ENCODE results near the gene SDHA. TPM values are rescaled to one million over a fixed set of nuclear protein-coding genes. Genes with fewer than 3 reads are reported as not detected.

SDHA gene
- total RNA-seq, 1 experiment from 2014 or later, result 134 TPM

GRCh38 chr5:188488-189481 lies 29.3 kb upstream of the SDHA start:
- Histone ChIP-seq H3K9me3 (ENCODE audit: control insufficient read depth in 1 of 2, insufficient read depth in 1 of 2, low read depth in 1 of 2, low read length in 2 of 2) (no peaks in the 10 kb centered on the region), H3K27me3 (ENCODE audit: insufficient read depth, low read length) (no peaks in the 10 kb centered on the region), H3K27ac (ENCODE audit: low read depth, low read length) (no peak overlapping the region; the same call in 1 of the 2 replicates), H4K20me1 (ENCODE audit: insufficient read depth) (no peaks in the 10 kb centered on the region), H2AFZ (ENCODE audit: low read depth, low read length, poor library complexity, severe bottlenecking) (no peak overlapping the region), H3K9me2 (ENCODE audit: insufficient read depth) (no peaks in the 10 kb centered on the region), H3K36me3 (ENCODE audit: control insufficient read depth in 1 of 2, insufficient read depth in 2 of 2, low read length in 2 of 2) (no peaks in the 10 kb centered on the region), H3K4me1 (ENCODE audit: control insufficient read depth in 1 of 2, insufficient read depth in 2 of 2, low read length in 2 of 2) (peaks cover 5 to 10% of the 10 kb centered on the region in 2 experiments), H3K4me2 (ENCODE audit: low read length) (peak overlapping the region; percentile 52), H3K4me3 (replicated peaks in 1 of 2; ENCODE audit: low read depth in 1 of 2, low read length in 2 of 2) (no peak overlapping the region), H3K79me2 (ENCODE audit: insufficient read depth, low read length) (no peaks in the 10 kb centered on the region), H3K9ac (ENCODE audit: low read length) (no peak overlapping the region)
- BruUV-seq (replicated peaks), result no TSS peak
- DNase-seq (ENCODE audit: low read depth, low spot score) (peak; percentile 59), ATAC-seq (peak; percentile 98)
- intact Hi-C loops (cut with micrococcal nuclease), result no loop called here
- RAD21 ChIA-PET (ENCODE audit: low non-redundant PET in 1 of 2, low total read pairs in 2 of 2, uncharacterized antibody in 2 of 2, unreplicated experiment in 2 of 2), result interaction anchor here (0.6 to 1.1 kb wide), 3 partner anchors 70 to 109 kb away, joined by 3 to 4 read pairs (median 3); partner anchors contain the start of gene PDCD6 (in 1 of the 2)
- POLR2A ChIA-PET, result interaction anchor here (0.7 to 1.1 kb wide), 2 partner anchors 29 to 142 kb away, joined by 3 read pairs; partner anchors contain the start of genes CCDC127 and SDHA
- TF ChIP-seq RAD21 (IDR thresholded peaks at IDR 0.05; ENCODE audit: low read depth) (peak; percentile 71), CTCF (IDR thresholded peaks at IDR 0.05 in 2 of 3, conservative IDR thresholded peaks at IDR 0.05 in 1 of 3; ENCODE audit: borderline replicate concordance in 1 of 3, insufficient read depth in 1 of 3, low read depth in 2 of 3, low read length in 2 of 3) (peak; percentile 68 to 95 (median 76)), ZNF274 (IDR thresholded peaks at IDR 0.05; ENCODE audit: low read depth, low read length) (no peak)
- CTCF ChIA-PET, result interaction anchor here (0.7 to 1.3 kb wide), 10 partner anchors 8 to 242 kb away, joined by 3 to 6 read pairs (median 4); partner anchors contain the start of genes CCDC127, PDCD6 and SDHA

GRCh38 chr5:189486-189885 lies 28.6 kb upstream of the SDHA start:
- intact Hi-C loops (cut with micrococcal nuclease), result no loop called here
- no TSS peak for BruUV-seq (replicated peaks)
- ChIA-PET CTCF (no interaction called here), POLR2A (no interaction called here), RAD21 (ENCODE audit: low non-redundant PET in 1 of 2, low total read pairs in 2 of 2, uncharacterized antibody in 2 of 2, unreplicated experiment in 2 of 2) (no interaction called here)
- H3K4me2 ChIP-seq (ENCODE audit: low read length), result no peak overlapping the region
- no peaks in the 10 kb centered on the region for H4K20me1 ChIP-seq (ENCODE audit: insufficient read depth)
- no peak overlapping the region for H3K9ac ChIP-seq (ENCODE audit: low read length)
- H3K27ac ChIP-seq (ENCODE audit: low read depth, low read length), result no peak overlapping the region; the same call in 1 of the 2 replicates
- ATAC-seq (no peak), DNase-seq (ENCODE audit: low read depth, low spot score) (no peak)
- H3K27me3 ChIP-seq (ENCODE audit: insufficient read depth, low read length), result no peaks in the 10 kb centered on the region
- H3K9me3 ChIP-seq (ENCODE audit: control insufficient read depth in 1 of 2, insufficient read depth in 1 of 2, low read depth in 1 of 2, low read length in 2 of 2), result no peaks in the 10 kb centered on the region
- H3K4me3 ChIP-seq (replicated peaks in 1 of 2; ENCODE audit: low read depth in 1 of 2, low read length in 2 of 2), result no peak overlapping the region
- no peaks in the 10 kb centered on the region for H3K36me3 ChIP-seq (ENCODE audit: control insufficient read depth in 1 of 2, insufficient read depth in 2 of 2, low read length in 2 of 2)
- H3K9me2 ChIP-seq (ENCODE audit: insufficient read depth), result no peaks in the 10 kb centered on the region
- no peak overlapping the region for H2AFZ ChIP-seq (ENCODE audit: low read depth, low read length, poor library complexity, severe bottlenecking)
- H3K4me1 ChIP-seq (ENCODE audit: control insufficient read depth in 1 of 2, insufficient read depth in 2 of 2, low read length in 2 of 2), result peaks cover 5 to 10% of the 10 kb centered on the region in 2 experiments
- H3K79me2 ChIP-seq (ENCODE audit: insufficient read depth, low read length), result no peaks in the 10 kb centered on the region
- TF ChIP-seq ZFX (IDR thresholded peaks at IDR 0.05), result no peak
- TF ChIP-seq EZH2 (IDR thresholded peaks at IDR 0.05), result no peak
- TF ChIP-seq ATF3 (IDR thresholded peaks at IDR 0.05), result no peak

Measured in HCT116 (cell line).